NCI-H1417 treated with DMSO at 0.1 percent for 48 hours (cell line): ENCODE data around the gene TCF7L2.

Experiments
- DNase-seq: peaks from one replicate; lab custom pipeline; 2025; lab: John Stamatoyannopoulos, UW

TCF7L2 gene

GRCh38 chr10:113126229-113127201 is 176.5 kb downstream of the TCF7L2 start:
- DNase-seq, result no peak

DNA sequence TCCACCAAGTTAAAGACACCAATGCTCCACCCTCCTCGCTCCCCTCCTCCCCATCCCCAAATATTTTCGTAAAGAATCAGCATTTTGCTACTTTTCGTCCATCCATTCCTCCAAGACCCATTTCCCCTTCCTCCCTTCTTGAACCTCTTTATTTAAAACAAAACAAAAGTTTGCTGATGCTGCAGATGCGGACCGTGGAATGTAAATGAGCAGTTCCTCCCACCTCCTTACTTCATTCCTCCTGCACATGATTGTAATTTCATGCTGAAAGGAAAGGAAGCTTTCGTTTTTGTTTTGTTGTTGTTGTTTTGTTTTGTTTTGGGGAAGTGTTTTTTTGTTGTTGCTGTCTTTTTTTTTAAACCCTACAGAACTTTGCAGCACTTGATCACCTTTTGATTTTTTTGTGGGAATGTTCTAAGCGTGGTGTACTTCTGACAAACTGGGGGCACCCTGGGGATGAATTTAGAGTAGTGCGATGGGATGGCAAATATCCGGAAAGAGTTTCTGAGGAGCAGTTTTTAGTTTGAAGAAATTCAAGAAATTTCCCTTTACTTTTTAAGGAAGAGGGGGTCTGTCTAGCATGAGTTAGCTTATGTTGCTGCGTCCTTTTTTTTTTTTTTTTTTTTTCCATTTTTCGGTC is 177.3 kb downstream of the TCF7L2 start:
- DNase-seq, result no peak

GRCh38 chr10:113127901-113128283 is 177.8 kb downstream of the TCF7L2 start:
- DNase-seq, result no peak

DNA sequence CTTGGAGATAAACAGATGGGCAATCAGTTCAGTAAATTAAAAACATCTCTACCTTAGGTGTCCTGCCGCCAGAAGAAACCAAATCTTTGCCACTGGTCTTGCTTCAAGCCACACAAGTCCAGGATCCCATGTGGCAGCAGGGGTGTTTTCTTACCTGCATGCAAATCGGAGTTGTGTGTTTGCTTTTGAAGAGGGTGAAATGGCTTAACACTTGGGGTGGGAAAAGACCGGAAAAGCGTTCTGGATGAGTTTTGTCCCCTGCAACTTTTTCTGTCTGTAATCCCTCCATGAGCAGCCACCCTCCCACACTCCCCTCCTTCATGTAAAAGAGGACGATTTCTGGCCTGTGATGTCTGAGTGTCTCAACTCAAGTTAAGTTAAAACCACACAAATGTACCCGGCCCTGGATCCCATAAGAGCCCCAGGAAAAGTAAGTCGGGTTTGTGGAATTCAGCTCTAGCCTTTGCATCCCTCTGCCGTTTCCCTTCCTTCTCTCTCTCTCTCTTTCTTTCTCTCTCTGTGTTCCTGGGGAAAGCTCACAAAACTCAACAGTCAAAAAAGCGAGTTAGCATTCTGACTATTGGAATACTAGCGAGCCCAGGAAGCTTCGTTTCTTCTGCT is 178.5 kb downstream of the TCF7L2 start:
- no peak for DNase-seq

- DNase-seq, result no peak
Observed at GRCh38 chr10:113129117-113129516, 179.1 kb downstream of the TCF7L2 start.

DNA sequence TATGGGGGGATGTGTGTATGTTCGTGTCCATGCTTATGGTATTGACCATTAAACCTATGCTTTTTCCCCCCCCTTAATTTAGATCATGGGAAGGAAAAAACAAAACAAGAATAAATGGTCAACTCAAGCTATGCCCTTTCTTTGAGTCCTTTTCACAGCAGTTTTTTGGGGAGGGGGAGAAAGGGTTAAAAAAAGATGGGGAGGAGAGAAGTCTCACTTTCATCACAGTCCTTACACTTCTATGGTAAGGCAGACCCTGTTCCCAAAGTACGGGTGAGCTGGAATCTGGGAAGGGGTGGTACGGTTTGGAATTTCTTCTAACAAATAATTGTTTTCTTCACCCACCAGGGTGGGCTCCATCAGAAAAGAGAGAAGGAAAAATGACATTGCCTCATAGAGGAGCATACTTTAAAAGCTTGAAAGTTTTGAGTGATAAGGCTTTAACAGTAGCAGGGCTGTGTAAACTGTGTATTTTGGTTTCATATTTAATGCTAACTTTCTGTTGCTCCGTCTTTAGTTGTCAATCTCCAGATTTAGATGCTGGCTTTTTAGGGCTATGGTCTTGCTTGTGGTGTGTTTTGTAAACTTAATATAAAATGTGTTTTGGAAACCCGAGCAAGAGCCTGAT is 180.1 kb downstream of the TCF7L2 start:
- DNase-seq, result no peak

- no peak for DNase-seq
Observed at GRCh38 chr10:113131613-113132261, 181.7 kb downstream of the TCF7L2 start.

DNA sequence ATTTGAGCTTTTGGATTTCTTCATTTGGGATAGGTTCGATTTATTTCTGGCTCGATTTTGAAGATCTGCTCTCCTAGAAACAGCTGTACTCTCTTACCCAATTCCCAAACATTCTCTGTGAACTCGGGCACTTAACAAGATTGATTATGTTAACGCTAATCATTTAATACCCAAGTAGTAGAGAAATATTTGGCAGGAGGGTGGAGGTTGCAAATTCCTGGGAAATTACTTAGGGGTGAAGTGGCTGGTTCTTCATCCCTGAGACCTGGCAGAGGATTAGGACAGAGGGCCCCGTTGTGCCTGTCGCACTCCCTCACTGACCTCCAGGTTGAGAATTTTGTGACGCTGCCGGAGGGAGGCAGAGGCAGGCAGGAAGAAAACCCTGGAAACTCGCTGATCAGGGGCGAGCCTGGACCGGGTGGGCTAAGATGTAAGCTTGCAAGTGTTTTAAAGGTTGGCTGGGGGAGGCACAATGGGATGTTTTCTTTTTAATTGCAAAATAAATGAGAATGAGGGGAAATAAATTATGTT is 182.6 kb downstream of the TCF7L2 start:
- DNase-seq, result no peak

- DNase-seq, result no peak
Observed at GRCh38 chr10:113133497-113134115, 183.6 kb downstream of the TCF7L2 start.

DNA sequence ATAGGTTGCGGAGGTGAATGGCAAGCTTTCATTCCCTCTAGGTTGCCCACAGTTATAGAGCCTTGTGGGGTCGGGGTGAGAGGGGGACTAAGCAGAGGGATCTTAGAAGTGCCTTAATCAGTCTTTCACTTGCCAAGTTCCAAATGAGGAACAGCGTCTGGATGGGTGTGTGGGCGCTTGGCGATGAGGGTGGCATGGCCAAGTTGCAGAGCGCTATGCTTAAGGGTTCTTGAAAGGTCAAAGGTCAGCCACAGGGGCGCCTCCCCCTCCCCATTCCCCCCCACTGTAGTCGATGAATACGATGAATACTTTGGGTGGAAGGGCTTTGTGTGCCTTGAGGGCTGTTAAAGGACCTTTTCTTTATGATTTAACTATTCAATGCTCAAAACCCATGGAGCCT is 185.0 kb downstream of the TCF7L2 start:
- no peak for DNase-seq

- DNase-seq, result no peak
Observed at GRCh38 chr10:113137941-113138685, 188.1 kb downstream of the TCF7L2 start.

DNA sequence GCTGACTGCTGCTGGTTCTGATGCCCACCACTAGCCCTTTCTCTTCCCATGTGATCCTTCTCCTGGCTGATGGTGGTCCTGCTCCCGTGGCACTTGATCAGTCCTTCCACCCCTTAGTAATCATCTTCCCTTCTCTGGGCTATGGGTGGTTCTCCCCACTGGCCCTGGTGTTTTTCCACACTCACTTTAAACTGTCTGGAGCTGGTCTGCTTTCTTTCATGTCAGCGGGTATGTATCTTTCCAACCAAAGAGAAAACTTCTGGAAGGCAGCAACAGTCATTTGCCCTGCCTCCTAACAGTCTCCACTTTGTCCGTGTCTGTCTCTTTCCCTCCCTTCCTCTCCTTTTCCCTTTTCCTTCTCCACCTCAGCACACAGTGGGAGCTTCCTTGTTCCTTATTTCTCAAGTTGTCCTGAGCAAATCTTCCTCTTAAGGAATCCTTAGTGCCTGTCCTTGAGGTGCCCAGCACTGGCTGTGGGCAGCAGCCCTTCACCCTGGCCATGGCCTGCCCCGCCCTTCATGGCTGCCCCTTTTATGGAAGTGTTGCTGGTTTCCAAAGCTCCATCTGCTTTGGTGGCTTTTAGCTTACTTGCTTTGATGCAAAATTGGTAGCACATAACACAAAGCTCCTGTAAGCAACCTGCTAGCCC is 189.0 kb downstream of the TCF7L2 start:
- no peak for DNase-seq

- DNase-seq, result no peak
Observed at GRCh38 chr10:113139699-113140098, 189.7 kb downstream of the TCF7L2 start.

DNA sequence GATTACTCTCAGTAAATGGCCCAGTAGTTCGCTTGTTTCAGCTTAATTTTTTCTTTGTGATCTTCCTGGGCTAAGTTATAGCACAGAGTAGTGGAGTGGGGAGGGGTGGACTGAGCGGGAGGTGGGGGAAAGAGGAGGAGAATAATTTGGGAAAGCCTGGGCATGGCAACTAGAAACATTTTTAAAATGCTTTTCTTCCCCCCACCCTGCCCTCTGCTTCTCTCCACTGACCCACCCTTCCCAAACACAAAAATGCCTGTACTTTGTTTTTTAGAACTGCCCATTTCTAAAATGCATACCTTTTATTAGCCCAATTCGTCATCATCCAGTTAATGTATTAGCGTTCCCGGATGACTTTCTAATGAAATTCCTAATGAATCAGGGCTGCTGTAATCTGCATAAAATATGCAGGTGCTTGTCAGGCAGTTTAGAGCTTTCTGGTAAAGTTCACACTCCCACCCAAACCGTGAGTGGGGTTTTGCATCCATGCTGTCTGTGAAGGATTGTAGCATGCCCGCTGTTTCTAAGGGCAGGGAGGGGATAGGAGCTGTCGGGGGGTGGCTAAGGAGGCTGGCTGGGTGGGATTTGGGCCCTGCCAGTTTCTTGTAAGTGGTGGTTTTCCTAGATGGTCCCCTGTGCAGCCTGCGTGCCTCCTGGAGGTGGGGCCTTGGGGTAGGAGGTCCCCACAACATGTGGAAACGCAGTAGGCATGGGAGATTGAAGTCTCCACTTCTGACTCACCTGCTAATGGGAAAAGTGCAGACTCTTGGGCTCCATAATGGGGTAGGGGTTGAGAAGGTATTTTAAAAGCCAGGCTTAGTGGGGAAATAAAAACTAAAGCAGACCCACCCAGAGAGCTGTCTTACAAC is 190.3 kb downstream of the TCF7L2 start:
- no peak for DNase-seq

DNA sequence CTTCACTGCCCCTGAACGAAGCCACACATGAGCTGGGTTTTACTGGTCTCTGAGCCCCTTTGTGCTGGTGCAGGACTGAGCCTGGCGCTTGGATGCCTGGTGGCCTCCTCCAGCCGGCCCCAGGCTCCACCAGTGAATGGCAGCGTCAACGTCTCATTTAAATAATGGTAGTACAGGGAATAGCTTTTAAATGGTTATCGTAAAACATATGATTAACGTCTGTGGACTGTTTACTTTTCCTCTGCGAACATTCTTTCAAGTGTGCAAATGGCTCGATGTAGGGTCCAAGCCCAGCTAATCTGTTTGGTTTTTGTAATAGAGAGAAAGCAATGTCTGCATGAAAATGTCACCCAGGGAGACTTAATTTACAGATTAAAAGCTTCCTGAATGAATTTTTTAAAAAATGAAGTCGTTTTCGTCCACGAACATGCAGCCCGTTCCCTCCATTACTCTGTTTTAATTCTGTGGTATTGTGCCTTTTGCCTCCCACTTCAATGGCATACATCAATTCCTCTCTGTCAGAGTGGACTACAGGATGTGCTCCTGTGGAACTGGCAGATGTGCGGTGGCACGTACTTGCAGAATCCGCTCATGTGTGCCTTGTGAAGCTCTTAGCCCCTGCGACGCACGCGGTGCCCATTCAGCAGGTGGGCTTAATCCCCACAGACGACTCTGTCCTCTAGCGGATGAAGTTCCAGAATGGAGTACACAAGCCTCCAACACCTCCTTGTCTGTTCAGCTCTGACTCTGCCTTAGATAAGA is 192.7 kb downstream of the TCF7L2 start:
- peak; percentile 43 for DNase-seq

GRCh38 chr10:113144576-113144975 is 194.5 kb downstream of the TCF7L2 start:
- DNase-seq, result no peak

- DNase-seq, result no peak
Observed at GRCh38 chr10:113148071-113148825, 198.2 kb downstream of the TCF7L2 start.
